ENCODE results near the gene NOCT. TPM values are rescaled to one million over a fixed set of nuclear protein-coding genes. Genes with fewer than 3 reads are reported as not detected.

Gene NOCT
- total and polyA plus RNA-seq, 2 donors (not counting 3 experiments of a cell fraction or from before 2014, with no cell fraction given), result 7.6 to 20.1 TPM

DNA sequence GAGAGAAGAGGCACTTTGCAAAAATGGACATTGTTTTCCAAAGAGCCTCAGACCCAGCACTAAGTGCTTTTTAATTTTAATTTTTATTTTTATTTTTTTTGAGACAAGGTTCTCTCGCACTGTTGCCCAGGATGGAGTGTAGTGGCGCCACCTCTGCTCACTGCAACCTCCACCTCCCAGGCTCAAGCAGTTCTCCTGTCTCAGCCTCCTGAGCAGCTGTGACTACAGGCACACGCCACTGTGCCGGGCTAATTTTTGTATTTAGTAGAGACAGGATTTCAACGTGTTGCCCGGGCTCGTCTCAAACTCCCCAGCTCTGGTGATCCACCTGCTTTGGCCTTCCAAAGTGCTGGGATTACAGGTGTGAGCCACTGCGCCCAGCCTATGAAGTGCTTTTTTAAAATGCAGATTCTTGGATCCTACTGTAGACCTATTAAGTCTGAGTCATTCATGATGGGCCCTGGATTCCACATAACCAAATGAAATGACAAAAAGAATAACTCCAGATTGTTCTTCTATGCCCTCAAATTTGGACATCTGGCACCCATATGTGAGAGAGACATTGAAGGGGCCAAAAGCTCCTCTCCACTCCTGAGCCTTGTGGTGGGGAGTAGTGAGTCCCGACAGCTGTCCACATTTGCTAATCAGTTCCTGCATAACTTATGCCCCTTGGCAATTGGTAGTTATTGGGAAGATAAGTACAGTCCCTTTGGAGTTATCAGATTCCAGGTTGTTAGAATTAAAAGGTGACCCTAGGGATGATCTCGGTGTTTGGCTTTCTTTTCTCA is 3.6 kb downstream of the NOCT start:
- H3K9me1 ChIP-seq (replicated peaks; ENCODE audit: control insufficient read depth, extremely low read depth, insufficient read depth, low read length), result no peaks in the 10 kb centered on the region
- H3K4me3 ChIP-seq (replicated peaks in 1 of 3; ENCODE audit: insufficient read depth in 1 of 3, low read depth in 1 of 3, low read length in 3 of 3), result no peak overlapping the region
- intact Hi-C loops (cut with micrococcal nuclease), result loop anchor here (10.0 kb wide), 2 partner anchors 904 to 1076 kb away; no protein-coding TSS in a partner anchor
- dilution Hi-C loops (cut with MboI; ENCODE audit: extremely low pct_ligation_motif_present, low sequenced_read_pairs), result no loop called here
- H3K27ac ChIP-seq (ENCODE audit: insufficient read depth, low read depth, low read length), result no peak overlapping the region
- no peaks in the 10 kb centered on the region for H3K27me3 ChIP-seq (ENCODE audit: control insufficient read depth in 2 of 2, insufficient read depth in 2 of 2, low read length in 2 of 2)
- H3K36me3 ChIP-seq (ENCODE audit: control insufficient read depth in 2 of 2, extremely low read depth in 1 of 2, insufficient read depth in 2 of 2, low read length in 2 of 2), result no peaks in the 10 kb centered on the region
- peak overlapping the region; percentile 67 for H3K4me2 ChIP-seq (ENCODE audit: insufficient read depth, low read length)
- no peak for DNase-seq (ENCODE audit: low read depth, low spot score)
- peaks cover 4% of the 10 kb centered on the region for H4K20me1 ChIP-seq (replicated peaks; ENCODE audit: control insufficient read depth, extremely low read depth, insufficient read depth, low read length)
- H2AFZ ChIP-seq (ENCODE audit: low read depth, low read length), result no peak overlapping the region
- CTCF ChIA-PET, result interaction anchor here (1.0 to 10.0 kb wide), 2 partner anchors 10 to 83 kb away, joined by 3 to 124 read pairs; no protein-coding TSS in a partner anchor
- no peak for FAIRE-seq
- H3K9me3 ChIP-seq (replicated peaks; ENCODE audit: control insufficient read depth, insufficient read depth, low read length), result no peaks in the 10 kb centered on the region
- peaks cover 27% of the 10 kb centered on the region for H3K4me1 ChIP-seq (ENCODE audit: control insufficient read depth, extremely low read depth, insufficient read depth, low read length)
- TF ChIP-seq, protein P1, sequence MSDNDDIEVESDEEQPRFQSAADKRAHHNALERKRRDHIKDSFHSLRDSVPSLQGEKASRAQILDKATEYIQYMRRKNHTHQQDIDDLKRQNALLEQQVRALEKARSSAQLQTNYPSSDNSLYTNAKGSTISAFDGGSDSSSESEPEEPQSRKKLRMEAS (IDR thresholded peaks at IDR 0.05; ENCODE audit: insufficient read depth, insufficient read length), result no peak
- no peak for TF ChIP-seq MYC (IDR thresholded peaks at IDR 0.05; ENCODE audit: low read depth, low read length)
- no peak for TF ChIP-seq GATA2 (IDR thresholded peaks at IDR 0.05; ENCODE audit: insufficient read depth, insufficient read length, low read depth, low read length)
- no peak for TF ChIP-seq JUN (IDR thresholded peaks at IDR 0.05; ENCODE audit: borderline replicate concordance, insufficient read depth, insufficient read length, low read depth)
- TF ChIP-seq POLR2A (IDR thresholded peaks at IDR 0.05; ENCODE audit: low read depth, low read length), result no peak
- TF ChIP-seq EZH2 (IDR thresholded peaks at IDR 0.05; ENCODE audit: borderline replicate concordance, low read depth, low read length, severe bottlenecking), result no peak
- no peak for TF ChIP-seq POLR2AphosphoS5 (IDR thresholded peaks at IDR 0.05; ENCODE audit: insufficient read depth, low read depth, low read length)
- no peak for TF ChIP-seq FOS (IDR thresholded peaks at IDR 0.05; ENCODE audit: borderline replicate concordance, insufficient read depth, low read length)
- TF ChIP-seq, protein P2, sequence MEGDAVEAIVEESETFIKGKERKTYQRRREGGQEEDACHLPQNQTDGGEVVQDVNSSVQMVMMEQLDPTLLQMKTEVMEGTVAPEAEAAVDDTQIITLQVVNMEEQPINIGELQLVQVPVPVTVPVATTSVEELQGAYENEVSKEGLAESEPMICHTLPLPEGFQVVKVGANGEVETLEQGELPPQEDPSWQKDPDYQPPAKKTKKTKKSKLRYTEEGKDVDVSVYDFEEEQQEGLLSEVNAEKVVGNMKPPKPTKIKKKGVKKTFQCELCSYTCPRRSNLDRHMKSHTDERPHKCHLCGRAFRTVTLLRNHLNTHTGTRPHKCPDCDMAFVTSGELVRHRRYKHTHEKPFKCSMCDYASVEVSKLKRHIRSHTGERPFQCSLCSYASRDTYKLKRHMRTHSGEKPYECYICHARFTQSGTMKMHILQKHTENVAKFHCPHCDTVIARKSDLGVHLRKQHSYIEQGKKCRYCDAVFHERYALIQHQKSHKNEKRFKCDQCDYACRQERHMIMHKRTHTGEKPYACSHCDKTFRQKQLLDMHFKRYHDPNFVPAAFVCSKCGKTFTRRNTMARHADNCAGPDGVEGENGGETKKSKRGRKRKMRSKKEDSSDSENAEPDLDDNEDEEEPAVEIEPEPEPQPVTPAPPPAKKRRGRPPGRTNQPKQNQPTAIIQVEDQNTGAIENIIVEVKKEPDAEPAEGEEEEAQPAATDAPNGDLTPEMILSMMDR (IDR thresholded peaks at IDR 0.05; ENCODE audit: extremely low read depth in 1 of 2, insufficient read depth in 1 of 2, low read depth in 1 of 2, low read length in 2 of 2), result no peak
- H3K9ac ChIP-seq (replicated peaks; ENCODE audit: extremely low read depth, insufficient read depth, low read length), result no peak overlapping the region
- no TSS peak for BruUV-seq (replicated peaks)
- peaks cover 83% of the 10 kb centered on the region for H3K79me2 ChIP-seq (ENCODE audit: control insufficient read depth, insufficient read depth, low read length)
- POLR2A ChIA-PET, result interaction anchor here (0.5 kb wide), 2 partner anchors 12 to 23 kb away, joined by 3 read pairs; no protein-coding TSS in a partner anchor

All from endothelial cell of umbilical vein (primary cell).